HG03060 (cell line): ENCODE measurements around the gene PANK2.
"Not testable (repeated sequence)": the region's sequence is repeated elsewhere in the genome, so short reads cannot be mapped to it uniquely, and the experiment has no call there.

Source experiments
- ATAC-seq: cut with Tn5 transposase; IDR thresholded peaks from one replicate; pipeline ENCODE4 v1.9.1; 2021; ENCODE audit warnings: low read depth, moderate number of reproducible peaks; ENCODE audit not compliant: unreplicated experiment

PANK2 gene

GRCh38 chr20:3888622-3889488 is at the start of gene PANK2:
Gene PANK2 (plus strand): TSS chr20:3889387.
- peak; percentile 74 for ATAC-seq

- not testable (repeated sequence) for ATAC-seq
These were observed 49.0 kb upstream of the PANK2 start for GRCh38 chr20:3840201-3840600.

GRCh38 chr20:3842348-3842930 is 46.7 kb upstream of the PANK2 start:
- no peak for ATAC-seq

- ATAC-seq: no peak
These were observed 45.7 kb upstream of the PANK2 start for GRCh38 chr20:3843490-3843889.

GRCh38 chr20:3843990-3844619 is 45.1 kb upstream of the PANK2 start:
- ATAC-seq: not testable (repeated sequence)

GRCh38 chr20:3846378-3846739 is 42.8 kb upstream of the PANK2 start:
- ATAC-seq: no peak

GRCh38 chr20:3846740-3847428 is 42.3 kb upstream of the PANK2 start, which contains the start of gene MAVS:
Gene MAVS (plus strand): TSS chr20:3846834. CDS start chr20:3854625, 7,791 bp downstream.
- ATAC-seq: no peak

GRCh38 chr20:3847429-3847940 is 41.7 kb upstream of the PANK2 start:
- no peak for ATAC-seq

GRCh38 chr20:3848565-3848964 is 40.6 kb upstream of the PANK2 start:
- ATAC-seq: no peak

GRCh38 chr20:3854462-3854871 is 34.7 kb upstream of the PANK2 start:
- no peak for ATAC-seq

GRCh38 chr20:3857405-3857804 is 31.8 kb upstream of the PANK2 start:
- ATAC-seq: no peak

GRCh38 chr20:3858689-3859088 is 30.5 kb upstream of the PANK2 start:
- ATAC-seq: no peak

- no peak for ATAC-seq
These were observed 28.0 kb upstream of the PANK2 start for GRCh38 chr20:3861191-3861590.

GRCh38 chr20:3862333-3862732 is 26.9 kb upstream of the PANK2 start:
- ATAC-seq: no peak

GRCh38 chr20:3863317-3863716 is 25.9 kb upstream of the PANK2 start:
- no peak for ATAC-seq

GRCh38 chr20:3864518-3864917 is 24.7 kb upstream of the PANK2 start:
- ATAC-seq: no peak

GRCh38 chr20:3865152-3865886 is 23.9 kb upstream of the PANK2 start:
- ATAC-seq: no peak

- no peak for ATAC-seq
These were observed 23.2 kb upstream of the PANK2 start for GRCh38 chr20:3865887-3866407.

- ATAC-seq: no peak
These were observed 22.7 kb upstream of the PANK2 start for GRCh38 chr20:3866464-3866863.

GRCh38 chr20:3867802-3868201 is 21.4 kb upstream of the PANK2 start:
- no peak for ATAC-seq
